GM19025 (cell line): ENCODE measurements around the gene EBF3.
"Not testable (repeated sequence)": the region's sequence is repeated elsewhere in the genome, so short reads cannot be mapped to it uniquely, and the experiment has no call there.

ENCODE experiments used
- ATAC-seq: cut with Tn5 transposase; IDR thresholded peaks from one replicate; pipeline ENCODE4 v1.9.1; 2021; ENCODE audit warnings: mild to moderate bottlenecking, low read depth, moderate library complexity; ENCODE audit not compliant: unreplicated experiment

Gene EBF3

DNA sequence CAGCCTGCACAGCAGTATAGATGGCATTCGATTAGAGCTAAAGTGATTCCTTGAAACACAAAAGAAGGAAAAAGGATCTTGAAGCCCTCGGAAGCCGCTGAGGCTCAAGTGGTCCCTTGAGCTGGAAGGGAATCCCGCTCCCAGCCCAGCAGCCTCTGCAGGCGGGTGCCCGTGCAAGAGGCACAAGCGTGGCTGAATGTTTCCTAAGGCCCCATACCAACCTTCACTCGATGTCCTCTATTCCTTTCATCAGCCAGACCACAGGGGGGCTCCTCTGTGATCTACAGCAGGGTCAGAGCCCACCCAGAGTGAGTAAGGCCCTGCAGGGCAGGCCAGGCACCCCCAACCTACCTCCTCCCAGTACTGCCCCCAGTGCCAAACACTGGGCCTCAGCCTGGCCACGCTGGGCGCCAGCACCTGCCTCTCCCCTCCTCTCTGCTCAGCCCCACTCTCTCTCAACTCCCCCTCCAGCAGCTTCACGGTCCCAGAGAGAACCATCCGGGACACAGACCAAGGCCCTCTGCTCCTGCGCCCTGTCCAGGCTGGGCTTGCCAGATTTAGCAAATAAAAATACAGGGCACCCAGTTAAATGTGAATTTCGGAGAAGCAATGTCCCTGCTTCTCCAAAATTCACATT, 30.5 kb downstream of the EBF3 start:
- no peak for ATAC-seq

DNA sequence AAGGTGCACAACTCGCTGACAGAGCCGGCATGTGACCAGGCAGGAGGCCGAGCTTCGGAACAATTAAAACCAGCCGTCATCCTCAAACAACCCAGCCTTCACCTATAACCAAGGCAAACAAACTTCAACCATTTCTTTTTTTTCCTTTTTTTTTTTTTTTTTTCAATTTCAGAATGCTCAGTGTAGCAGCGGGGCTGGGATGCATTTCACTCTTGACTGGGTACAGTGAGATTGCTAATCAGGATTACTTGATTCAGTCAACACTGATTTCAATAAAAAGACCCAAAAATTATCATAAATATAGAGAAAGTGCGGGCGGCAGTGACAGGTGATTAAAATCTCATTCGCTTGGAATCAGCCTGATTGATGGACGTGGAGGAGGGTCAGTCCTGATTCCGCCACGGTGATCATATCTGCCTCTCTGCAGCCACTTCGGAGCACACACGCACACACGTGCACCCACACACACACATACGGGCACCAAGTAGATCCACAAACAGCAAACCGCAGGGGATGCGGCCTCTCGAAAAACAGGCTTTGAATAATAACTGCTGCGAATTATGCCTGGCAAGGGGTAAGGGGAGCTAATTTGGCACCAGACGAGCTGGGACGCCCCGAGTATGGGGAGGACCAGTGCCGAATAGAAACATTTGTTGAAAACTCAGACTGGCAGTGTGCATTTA, 31.2 kb downstream of the EBF3 start:
- no peak for ATAC-seq

DNA sequence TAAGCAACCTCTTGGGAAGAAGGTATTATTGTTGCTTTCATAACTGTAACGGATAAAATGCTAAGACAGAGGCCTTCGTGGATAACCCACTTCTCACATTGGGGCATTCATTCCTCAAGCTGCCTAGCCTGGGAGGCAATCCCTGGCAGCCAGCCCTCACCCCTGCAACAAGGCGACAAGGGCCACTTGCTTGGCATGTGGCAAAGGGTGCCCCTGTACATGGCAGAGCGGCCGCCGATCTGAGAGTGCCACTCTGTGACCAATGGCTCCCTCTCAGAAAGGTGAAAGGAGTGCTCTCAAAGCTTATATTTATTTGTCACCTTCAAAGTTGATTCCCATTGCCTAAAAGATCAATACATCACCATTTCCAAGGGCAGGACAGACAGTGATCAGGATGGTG, 31.9 kb downstream of the EBF3 start:
- no peak for ATAC-seq

DNA sequence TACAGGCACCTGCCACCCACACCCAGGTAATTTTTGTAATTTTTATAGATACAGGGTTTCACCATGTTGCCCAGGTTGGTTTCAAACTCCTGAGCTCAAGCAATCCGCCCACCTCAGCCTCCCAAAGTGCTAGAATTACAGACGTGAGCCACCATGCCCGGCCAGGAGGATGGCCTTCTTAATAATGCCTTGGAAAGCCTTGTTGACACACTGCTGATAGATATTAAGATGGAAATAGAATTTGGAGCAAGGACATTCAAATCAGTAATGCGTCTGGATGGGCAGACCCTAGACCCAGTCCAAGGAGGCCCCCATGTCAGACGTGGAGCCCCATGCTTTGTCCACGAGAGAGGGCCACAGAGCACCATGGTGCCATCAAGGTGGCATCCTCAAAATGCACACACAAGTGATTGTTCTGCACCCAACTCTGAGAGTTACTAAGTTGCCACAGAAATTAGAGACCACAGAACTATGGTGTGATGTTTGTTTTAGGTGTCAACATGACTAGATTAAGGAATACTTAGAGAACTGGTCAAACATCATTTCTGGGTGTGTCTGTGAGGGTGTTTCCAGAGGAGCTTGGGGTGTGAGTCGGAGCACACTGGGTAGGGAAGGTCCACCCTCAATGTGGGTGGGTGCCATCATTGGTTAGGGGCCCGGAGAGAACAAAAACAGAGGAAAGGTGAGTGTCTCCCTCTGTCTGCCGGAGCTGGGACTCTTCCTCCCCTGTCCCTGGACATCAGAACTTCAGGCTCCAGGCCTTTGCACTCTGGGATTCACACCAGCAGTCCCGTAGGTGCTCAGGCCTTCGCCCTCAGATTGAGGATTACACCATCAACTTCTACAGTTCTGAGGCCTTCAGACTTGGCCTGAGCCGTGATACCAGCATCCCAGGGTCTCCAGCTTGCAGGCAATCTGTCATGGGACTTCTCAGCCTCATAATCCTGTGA, 34.5 kb downstream of the EBF3 start:
- no peak for ATAC-seq

DNA sequence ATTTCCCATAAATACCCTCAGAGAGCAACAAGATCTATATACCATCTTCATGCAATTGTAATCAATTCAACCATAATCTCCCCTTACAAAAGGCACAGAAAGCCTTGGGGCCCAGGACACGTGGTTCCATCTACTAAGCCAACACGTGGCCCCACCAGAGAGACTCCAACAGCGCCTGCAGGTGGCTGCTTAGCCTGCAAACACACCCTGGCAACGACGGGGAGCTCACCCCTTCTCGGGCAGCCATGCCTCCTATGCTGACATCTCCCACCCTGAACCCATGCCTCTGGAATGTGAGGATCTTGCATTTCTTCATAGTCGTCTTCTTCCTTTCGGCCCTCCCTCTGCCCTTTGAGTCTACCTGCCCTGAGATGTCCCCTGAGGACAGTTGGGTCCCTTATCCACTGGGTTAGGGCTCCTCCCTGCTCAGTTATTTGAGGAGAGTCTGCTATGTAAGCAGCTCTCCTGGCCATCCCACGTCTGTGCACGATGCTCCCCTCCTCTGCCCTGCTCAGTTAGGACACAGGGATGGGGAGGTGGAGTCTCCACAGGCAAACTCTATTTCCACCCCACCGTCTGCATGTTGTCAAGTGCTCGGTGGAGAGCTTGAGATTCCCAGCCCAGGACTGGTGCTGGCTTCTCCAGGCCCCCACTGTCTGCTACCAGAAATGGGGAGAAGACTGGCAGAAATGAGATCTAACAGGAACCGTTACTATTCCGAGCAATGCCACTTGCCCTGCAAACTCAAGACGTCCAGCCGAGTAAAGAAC, 36.5 kb downstream of the EBF3 start:
- no peak for ATAC-seq

DNA sequence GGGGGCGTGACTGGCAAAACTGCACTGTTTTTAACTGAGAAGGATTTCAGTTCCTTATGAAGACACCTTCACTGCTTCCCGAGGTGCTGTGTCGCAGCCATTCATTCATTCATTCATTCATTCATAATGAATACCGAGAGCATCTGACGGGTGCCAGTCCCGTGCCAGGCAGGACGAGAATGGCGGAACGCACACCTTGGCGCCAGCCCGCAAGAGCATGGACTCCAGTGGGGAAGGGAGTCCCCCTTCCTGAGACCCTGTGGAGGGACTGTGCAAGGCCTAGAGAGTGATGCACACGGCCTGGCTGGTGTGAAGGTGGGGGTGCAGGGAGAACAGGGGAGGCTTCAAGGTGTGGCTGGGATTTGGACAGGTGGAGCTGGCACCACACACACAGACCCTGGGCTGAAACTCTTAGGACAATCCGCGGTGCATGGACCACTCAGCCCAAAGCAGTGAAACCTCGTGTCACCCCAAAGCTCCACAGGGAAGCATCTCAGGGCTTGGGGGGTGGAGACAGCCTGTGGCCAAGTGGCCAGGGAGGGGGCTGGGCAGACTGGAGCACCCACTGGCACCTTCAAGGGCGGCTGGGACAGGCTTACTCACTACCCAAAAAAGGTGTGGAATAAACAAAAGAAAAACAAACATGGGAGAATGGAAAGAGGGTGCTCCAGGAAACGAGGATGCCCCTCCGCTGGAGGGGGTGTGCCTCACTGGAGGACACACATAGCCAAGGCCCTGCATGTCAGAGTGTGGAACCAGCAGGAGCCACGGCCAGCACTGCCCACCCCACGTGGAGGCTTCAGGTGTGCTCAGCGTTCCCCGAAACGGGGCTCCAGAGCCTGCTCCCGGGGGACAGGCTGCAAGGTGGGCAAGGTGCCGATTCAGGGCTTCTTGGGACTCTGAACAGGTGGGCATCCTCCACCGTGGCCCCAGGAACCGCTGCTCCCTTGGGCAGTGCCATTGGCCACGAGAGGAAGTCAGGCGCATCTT, 37.7 kb downstream of the EBF3 start:
- ATAC-seq: no peak

DNA sequence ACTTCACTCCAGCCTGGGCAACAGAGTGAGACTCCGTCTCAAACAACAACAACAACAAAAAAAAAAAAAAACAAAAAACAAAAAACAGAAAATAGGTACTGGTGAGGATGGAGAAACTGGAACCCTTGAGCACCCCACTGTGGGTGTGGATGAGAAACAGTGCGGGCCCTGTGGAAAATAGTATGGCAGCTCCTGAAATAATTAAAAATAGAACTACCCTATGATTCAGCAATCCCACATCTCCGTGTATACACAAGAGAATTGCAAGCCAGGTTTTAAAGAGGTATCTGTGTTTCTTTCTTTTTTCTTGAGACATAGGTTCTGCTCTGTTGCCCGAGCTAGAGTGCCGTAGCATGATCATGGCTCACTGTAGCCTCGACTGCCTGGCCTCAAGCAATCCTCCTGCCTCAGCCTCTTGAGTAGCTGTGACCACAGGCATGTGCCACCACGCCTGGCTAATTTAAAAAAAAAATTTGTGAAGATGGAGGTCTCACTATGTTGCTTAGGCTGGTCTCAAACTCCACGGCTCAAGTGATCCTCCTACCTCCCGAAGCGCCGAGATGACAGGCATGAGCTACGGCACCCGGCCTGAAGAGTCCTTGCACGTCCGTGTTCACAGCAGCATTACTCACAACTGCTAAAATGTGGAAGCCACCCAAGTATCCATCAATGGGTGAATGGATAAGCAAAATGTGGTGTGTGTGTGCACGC, 39.5 kb downstream of the EBF3 start:
- ATAC-seq: no peak

DNA sequence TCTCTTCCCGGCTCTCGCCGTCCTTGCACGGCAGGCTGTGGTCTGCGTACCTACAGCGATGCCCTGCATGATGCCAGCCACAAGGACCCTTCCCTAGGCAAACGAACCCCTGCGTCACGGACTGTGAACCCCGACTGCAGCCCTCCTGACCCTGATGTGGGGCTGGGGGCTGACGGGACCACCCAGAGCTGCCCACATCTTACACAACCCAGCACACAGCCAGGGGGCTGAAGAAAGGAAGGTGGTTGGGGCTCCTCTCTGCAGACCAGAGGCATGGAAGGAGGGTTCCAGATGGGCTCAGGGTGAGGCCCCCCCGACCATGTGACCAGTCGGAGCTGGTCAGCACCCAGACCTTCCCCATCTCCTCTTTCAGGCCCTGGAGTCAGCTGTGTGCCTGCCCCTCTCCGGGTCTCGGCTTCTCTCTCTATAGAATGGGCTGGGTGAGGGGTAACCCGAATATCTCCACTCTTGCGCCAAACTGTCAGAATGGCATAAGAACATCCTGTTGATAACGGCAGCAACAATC, 41.4 kb downstream of the EBF3 start:
- no peak for ATAC-seq

DNA sequence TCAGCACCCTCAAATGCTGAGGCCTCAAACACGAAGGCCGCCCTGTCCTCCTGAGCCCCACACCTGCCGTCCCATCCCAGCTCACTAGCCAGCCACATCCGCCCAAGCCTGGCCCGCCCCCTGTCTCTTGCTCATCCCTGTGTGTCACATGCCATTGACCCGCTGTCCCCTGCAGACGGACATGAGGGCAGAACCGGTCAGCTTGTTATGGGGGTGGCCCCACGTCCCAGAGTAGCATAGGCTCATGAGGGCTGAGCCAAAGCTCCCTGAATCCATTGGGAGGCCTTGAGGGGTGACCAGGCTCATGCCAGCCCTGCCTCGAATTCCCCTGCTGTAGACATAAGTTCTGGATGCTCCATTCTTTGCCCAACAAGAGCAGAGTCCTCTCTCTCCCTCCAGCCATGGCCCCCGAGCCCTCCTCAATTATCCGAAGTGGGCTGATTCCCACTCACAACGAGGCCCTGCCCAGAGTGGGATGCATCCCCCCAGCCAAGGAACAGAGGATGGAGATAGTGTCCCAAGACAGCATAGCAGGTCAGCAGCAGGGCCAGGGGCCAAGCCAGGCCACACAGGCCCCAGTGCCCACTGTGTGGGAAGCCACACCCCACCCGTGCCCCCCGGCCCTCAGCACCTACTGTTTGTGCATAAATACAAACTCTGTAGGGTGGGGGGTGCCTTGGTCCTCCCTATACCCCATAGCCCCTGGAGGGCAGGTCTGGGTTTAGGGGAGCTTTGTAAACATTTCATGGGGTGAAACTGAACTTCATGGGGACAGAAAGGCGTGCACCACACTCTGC, 42.1 kb downstream of the EBF3 start:
- ATAC-seq: no peak

DNA sequence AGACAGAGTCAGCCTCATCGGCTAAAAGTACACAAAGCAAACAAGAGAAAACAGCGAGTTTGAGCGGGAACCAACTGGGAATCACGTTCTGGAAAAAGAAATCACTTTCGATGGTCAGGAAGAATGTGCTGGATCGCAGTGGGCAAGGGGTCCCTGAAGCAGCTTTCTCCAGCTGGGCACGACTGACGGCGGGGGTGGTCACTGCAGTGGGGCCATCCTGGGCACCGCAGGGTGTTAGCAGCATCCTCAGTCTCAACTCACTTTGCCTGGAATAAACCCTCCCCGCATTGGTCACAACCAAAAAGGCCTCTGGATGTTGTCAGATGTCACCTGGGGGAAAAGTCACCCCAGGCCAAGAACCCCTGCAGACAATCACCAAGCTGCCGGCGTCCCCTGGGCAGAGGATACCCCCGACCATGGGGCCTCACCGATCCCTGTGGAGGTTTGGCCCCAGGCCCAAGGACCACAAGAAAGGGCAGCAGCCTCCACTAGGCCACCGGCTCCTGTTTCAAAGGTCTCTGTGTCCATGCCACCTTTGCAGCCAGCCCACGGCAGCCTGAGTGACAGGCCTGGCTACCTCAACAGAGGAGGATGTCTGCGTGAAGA, 42.9 kb downstream of the EBF3 start:
- ATAC-seq: no peak

DNA sequence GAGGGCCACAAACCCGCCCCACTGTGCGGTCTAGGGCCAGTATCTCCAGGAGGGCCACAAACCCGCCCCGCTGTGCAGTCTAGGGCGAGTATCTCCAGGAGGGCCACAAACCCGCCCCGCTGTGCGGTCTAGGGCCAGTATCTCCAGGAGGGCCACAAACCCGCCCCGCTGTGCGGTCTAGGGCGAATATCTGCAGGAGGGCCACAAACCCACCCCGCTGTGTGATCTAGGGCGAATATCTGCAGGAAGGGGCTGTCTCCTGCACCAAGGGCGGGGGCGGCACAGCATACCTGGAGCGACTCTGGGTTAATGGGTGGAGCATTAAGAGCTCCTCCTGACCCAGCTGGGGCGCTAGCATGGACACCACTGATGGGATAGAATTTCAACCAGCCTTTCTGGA, 43.9 kb downstream of the EBF3 start:
- not testable (repeated sequence) for ATAC-seq

DNA sequence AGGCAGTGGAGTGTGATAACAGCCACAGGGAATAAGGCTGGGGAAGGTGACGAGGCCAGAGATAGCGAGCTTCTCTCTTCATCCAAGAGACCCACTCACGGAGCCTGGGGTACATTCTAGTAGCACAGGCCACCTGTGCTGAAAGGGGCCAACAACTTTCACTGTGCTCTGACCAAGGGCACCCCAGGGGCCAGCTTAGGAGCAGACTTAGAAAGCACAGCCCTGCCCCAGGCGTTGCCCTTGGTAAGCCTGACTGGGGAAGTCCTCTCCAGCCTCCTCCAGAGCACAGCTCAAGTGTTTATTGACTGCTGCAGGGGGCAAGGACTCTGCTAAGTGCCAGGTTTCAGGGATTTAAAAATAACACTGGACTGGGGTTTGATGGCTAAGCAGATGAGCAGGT, 44.7 kb downstream of the EBF3 start:
- no peak for ATAC-seq

DNA sequence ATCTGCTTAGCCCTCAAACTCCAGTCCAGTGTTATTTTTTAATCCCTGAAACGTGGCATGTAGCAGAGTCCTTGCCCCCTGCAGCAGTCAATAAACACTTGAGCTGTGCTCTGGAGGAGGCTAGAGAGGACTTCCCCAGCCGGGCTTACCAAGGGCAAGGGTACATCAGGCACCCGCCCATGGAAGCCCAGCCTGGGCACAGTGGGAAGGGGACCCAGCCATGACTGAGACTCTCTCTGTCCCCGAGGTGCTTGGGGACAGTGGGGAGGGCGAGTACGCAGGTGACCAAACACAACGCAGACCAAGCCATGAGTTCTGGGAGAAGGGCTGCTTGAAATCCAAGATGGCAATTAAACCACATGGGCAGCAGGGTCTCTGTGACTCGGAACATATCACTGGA, 45.2 kb downstream of the EBF3 start:
- ATAC-seq: no peak

DNA sequence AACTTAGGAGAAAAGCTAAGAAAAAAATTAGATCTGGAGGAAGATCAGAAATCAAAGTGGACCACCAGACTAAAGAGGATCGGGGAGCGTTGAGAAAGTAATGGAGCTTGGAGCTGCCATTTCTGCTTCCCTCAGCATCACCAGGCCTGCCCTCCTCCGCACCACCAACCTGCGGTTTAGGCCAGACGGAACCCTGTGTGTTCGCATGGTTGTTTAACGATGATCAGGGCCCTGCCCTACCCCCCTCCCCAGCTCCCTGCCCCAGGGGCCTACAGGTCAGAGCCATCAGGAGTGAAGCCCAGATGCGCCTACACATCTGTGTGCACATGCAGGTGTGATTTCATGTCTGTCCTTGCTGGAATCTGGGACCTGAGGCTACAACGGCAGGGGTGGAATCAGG, 45.7 kb downstream of the EBF3 start:
- no peak for ATAC-seq

DNA sequence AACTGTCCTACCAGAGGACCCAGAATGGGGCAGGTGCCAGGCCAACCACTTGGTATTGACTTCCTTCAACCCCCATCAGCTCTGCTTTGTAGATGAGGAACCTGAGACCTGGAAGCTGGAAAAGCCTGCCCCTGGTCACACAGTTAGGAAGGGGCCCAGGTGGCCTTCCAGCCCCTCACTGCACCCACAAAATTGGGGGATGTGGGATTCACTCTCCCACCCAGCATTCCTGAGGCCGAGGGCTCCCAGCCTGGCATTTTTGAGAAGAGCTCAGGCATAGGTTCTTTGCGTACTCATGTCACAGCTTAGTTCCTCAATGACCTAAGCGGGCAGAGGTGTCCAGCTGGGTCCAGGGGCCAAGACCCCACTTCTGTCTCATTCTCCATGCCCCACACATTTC, 46.1 kb downstream of the EBF3 start:
- no peak for ATAC-seq

DNA sequence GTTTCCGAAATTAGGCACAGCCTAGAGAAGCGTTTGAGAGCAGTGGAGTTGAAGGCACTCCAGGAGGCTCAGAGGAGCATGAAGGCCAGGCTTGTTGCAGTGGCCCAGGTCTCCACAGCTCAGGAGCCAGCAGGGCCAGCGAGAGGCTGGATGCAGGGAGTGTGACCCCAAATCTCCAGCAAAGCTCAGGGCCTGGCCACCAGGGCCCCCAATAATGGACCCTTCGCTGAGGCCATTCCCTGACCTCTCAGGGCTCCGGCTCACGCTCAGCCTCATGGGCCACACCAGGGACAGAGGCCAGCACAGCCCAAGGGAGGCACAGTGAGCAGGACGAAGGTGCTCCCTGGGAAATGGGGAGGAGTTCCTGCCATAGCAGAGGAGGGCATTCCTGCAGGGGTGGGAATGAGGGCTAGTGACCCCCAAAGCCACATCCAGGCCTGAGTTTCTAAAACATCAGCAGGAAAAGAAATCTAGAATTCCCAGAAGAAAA, 47.5 kb downstream of the EBF3 start:
- no peak for ATAC-seq
